OCI-M2 (cell line): Measurements from ENCODE around the gene ADAMTS15.
A peak's percentile ranks its signal among the peaks of the same experiment; 100 is the strongest.
"Not testable (repeated sequence)": the region's sequence is repeated elsewhere in the genome, so short reads cannot be mapped to it uniquely, and the experiment has no call there.

ENCODE experiments used
- DNase-seq: peaks from one replicate; lab custom pipeline; 2025; ENCODE audit not compliant: unreplicated experiment; lab: John Stamatoyannopoulos, UW

The ADAMTS15 gene

GRCh38 chr11:130434521-130435223 is 13.8 kb upstream of the ADAMTS15 start:
- peak; percentile 9 for DNase-seq

GRCh38 chr11:130435671-130436070 is 12.8 kb upstream of the ADAMTS15 start:
- no peak for DNase-seq

- DNase-seq: no peak
These were observed 12.3 kb upstream of the ADAMTS15 start for GRCh38 chr11:130436171-130436570.

GRCh38 chr11:130437848-130438247 is 10.6 kb upstream of the ADAMTS15 start:
- no peak for DNase-seq

GRCh38 chr11:130438401-130439159 is 9.9 kb upstream of the ADAMTS15 start:
- DNase-seq: not testable (repeated sequence)

GRCh38 chr11:130439160-130439519 is 9.3 kb upstream of the ADAMTS15 start:
- no peak for DNase-seq

- no peak for DNase-seq
These were observed 8.6 kb upstream of the ADAMTS15 start for GRCh38 chr11:130439876-130440275.

- DNase-seq: no peak
These were observed 6.7 kb upstream of the ADAMTS15 start for GRCh38 chr11:130441719-130442118.

- DNase-seq: no peak
These were observed 5.7 kb upstream of the ADAMTS15 start for GRCh38 chr11:130442737-130443136.

- DNase-seq: no peak
These were observed 2.7 kb upstream of the ADAMTS15 start for GRCh38 chr11:130445788-130446187.

GRCh38 chr11:130448039-130448415 is 418 bp upstream of the ADAMTS15 start:
- DNase-seq: no peak

GRCh38 chr11:130449310-130449990 is 1.0 kb downstream of the ADAMTS15 start:
- no peak for DNase-seq

GRCh38 chr11:130449996-130450769 is 1.7 kb downstream of the ADAMTS15 start:
- no peak for DNase-seq

- DNase-seq: no peak
These were observed 3.0 kb downstream of the ADAMTS15 start for GRCh38 chr11:130451231-130452019.

- DNase-seq: no peak
These were observed 3.7 kb downstream of the ADAMTS15 start for GRCh38 chr11:130452176-130452575.

- no peak for DNase-seq
These were observed 4.5 kb downstream of the ADAMTS15 start for GRCh38 chr11:130452940-130453339.

GRCh38 chr11:130454491-130455252 is 6.2 kb downstream of the ADAMTS15 start:
- DNase-seq: no peak

GRCh38 chr11:130455483-130456127 is 7.2 kb downstream of the ADAMTS15 start:
- DNase-seq: no peak

GRCh38 chr11:130456286-130456685 is 7.8 kb downstream of the ADAMTS15 start:
- DNase-seq: no peak
